WTC11 (cell line): ENCODE measurements around the gene CD300A. TPM values are rescaled to one million over a fixed set of nuclear protein-coding genes. Genes with fewer than 3 reads are reported as not detected.

Experiments used
- ATAC-seq: fragments of 200-7000 bp; cut with Tn5 transposase; 2 replicates; pipeline ENCODE4 v1.10.0; 2021; ENCODE audit warnings: mild to moderate bottlenecking, moderate library complexity
- CTCF ChIA-PET: fragments of 300-600 bp; sonication (Branson Sonifier 250); formaldehyde crosslinking; loops from one replicate; lab custom pipeline; 2021; ENCODE audit warnings: antibody characterized with exemption; lab: Charles Lee
- POLR2A ChIA-PET: fragments of 350-600 bp; sonication (Branson Sonifier 250); formaldehyde crosslinking; loops from one replicate; lab custom pipeline; 2021; ENCODE audit warnings: antibody characterized with exemption; lab: Charles Lee
- DNase-seq: peaks from one replicate; pipeline ENCODE4 v3.0.0; 2021; ENCODE audit warnings: low spot score
- H3K27ac Mint-ChIP-seq: 2 replicates; pipeline ENCODE4 v1.8.0; 2021; ENCODE audit warnings: mixed read lengths
- H3K27me3 Mint-ChIP-seq: 2 replicates; pipeline ENCODE4 v1.8.0; 2021; ENCODE audit warnings: low read depth, mild to moderate bottlenecking, moderate library complexity, mixed read lengths
- H3K36me3 Mint-ChIP-seq: 2 replicates; pipeline ENCODE4 v1.8.0; 2021; ENCODE audit warnings: mixed read lengths
- H3K4me1 Mint-ChIP-seq: 2 replicates; pipeline ENCODE4 v1.8.0; 2022; ENCODE audit warnings: mixed read lengths
- H3K4me3 Mint-ChIP-seq: 2 replicates; pipeline ENCODE4 v1.8.0; 2021; ENCODE audit warnings: mild to moderate bottlenecking, moderate library complexity, mixed read lengths
- H3K9me3 Mint-ChIP-seq: 2 replicates; pipeline ENCODE4 v1.8.0; 2021; ENCODE audit warnings: mixed read lengths
- AFF4 ChIP-seq: sonication (generic); formaldehyde crosslinking; IDR thresholded peaks from 2 replicates; pipeline ENCODE4 v1.8.1; 2023; ENCODE audit warnings: mild to moderate bottlenecking, missing genetic modification reagents, borderline replicate concordance
- ATF6 ChIP-seq: sonication (generic); formaldehyde crosslinking; IDR thresholded peaks from 2 replicates; pipeline ENCODE4 v1.8.1; 2023; ENCODE audit warnings: mild to moderate bottlenecking, missing genetic modification reagents
- ELF4 ChIP-seq: sonication (generic); formaldehyde crosslinking; IDR thresholded peaks from 2 replicates; pipeline ENCODE4 v1.8.1; 2022; ENCODE audit warnings: low read depth, mild to moderate bottlenecking, moderate library complexity, missing genetic modification reagents
- FOXK1 ChIP-seq: sonication (generic); formaldehyde crosslinking; IDR thresholded peaks from 2 replicates; pipeline ENCODE4 v1.8.0; 2022; ENCODE audit warnings: mild to moderate bottlenecking, moderate library complexity, missing genetic modification reagents
- HMGA2 ChIP-seq: fragments of 250-450 bp; sonication (Bioruptor Pico); IDR thresholded peaks from 2 replicates; pipeline ENCODE4 v1.4.0; 2021; ENCODE audit warnings: mild to moderate bottlenecking, moderate library complexity
- SMAD3 ChIP-seq: sonication (generic); formaldehyde crosslinking; IDR thresholded peaks from 2 replicates; pipeline ENCODE4 v1.8.0; 2022; ENCODE audit warnings: missing genetic modification reagents, mild to moderate bottlenecking, borderline replicate concordance
- SP1 ChIP-seq: sonication (generic); formaldehyde crosslinking; conservative IDR thresholded peaks from 2 replicates; pipeline ENCODE4 v1.8.1; 2022; ENCODE audit warnings: missing genetic modification reagents
- TCF7 ChIP-seq: sonication (generic); formaldehyde crosslinking; IDR thresholded peaks from 2 replicates; pipeline ENCODE4 v1.8.0; 2022; ENCODE audit warnings: mild to moderate bottlenecking, low read depth, missing genetic modification reagents, moderate library complexity
- TEAD4 ChIP-seq: sonication (generic); formaldehyde crosslinking; IDR thresholded peaks from 2 replicates; pipeline ENCODE4 v1.8.0; 2022; ENCODE audit warnings: mild to moderate bottlenecking, missing genetic modification reagents
- ZNF416 ChIP-seq: fragments of 250-450 bp; sonication (Bioruptor Pico); IDR thresholded peaks from 2 replicates; pipeline ENCODE4 v1.9.0; 2021; ENCODE audit warnings: mild to moderate bottlenecking, inconsistent platforms
- ZSCAN18 ChIP-seq: fragments of 250-450 bp; sonication (Bioruptor Pico); IDR thresholded peaks from 2 replicates; pipeline ENCODE4 v2.1.2; 2022; ENCODE audit warnings: mild to moderate bottlenecking, moderate library complexity
- total RNA-seq: library from RNA; stranded (reverse); gene quantifications from 3 replicates; pipeline ENCODE4 v1.2.3, GENCODE V29; 2021
- TF ChIP-seq, protein P1 (sequence below): sonication (generic); formaldehyde crosslinking; IDR thresholded peaks from 2 replicates; pipeline ENCODE4 v1.8.0; 2022; ENCODE audit warnings: mild to moderate bottlenecking, missing genetic modification reagents
- TF ChIP-seq, protein P2 (sequence below): fragments of 250-450 bp; sonication (Bioruptor Pico); IDR thresholded peaks from 2 replicates; pipeline ENCODE4 v1.9.0; 2021; ENCODE audit warnings: mild to moderate bottlenecking

Gene CD300A
- total RNA-seq, 1 experiment from 2014 or later = 1.1 TPM

- TF ChIP-seq, protein P1, sequence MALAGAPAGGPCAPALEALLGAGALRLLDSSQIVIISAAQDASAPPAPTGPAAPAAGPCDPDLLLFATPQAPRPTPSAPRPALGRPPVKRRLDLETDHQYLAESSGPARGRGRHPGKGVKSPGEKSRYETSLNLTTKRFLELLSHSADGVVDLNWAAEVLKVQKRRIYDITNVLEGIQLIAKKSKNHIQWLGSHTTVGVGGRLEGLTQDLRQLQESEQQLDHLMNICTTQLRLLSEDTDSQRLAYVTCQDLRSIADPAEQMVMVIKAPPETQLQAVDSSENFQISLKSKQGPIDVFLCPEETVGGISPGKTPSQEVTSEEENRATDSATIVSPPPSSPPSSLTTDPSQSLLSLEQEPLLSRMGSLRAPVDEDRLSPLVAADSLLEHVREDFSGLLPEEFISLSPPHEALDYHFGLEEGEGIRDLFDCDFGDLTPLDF (CRISPR knock-in tag) = no peak
- TF ChIP-seq HMGA2 (CRISPR knock-in tag) = no peak
- TF ChIP-seq TCF7 (CRISPR knock-in tag) = no peak
- TF ChIP-seq AFF4 (CRISPR knock-in tag) = no peak
- TF ChIP-seq, protein P2, sequence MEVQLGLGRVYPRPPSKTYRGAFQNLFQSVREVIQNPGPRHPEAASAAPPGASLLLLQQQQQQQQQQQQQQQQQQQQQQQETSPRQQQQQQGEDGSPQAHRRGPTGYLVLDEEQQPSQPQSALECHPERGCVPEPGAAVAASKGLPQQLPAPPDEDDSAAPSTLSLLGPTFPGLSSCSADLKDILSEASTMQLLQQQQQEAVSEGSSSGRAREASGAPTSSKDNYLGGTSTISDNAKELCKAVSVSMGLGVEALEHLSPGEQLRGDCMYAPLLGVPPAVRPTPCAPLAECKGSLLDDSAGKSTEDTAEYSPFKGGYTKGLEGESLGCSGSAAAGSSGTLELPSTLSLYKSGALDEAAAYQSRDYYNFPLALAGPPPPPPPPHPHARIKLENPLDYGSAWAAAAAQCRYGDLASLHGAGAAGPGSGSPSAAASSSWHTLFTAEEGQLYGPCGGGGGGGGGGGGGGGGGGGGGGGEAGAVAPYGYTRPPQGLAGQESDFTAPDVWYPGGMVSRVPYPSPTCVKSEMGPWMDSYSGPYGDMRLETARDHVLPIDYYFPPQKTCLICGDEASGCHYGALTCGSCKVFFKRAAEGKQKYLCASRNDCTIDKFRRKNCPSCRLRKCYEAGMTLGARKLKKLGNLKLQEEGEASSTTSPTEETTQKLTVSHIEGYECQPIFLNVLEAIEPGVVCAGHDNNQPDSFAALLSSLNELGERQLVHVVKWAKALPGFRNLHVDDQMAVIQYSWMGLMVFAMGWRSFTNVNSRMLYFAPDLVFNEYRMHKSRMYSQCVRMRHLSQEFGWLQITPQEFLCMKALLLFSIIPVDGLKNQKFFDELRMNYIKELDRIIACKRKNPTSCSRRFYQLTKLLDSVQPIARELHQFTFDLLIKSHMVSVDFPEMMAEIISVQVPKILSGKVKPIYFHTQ = no peak
- no peak for TF ChIP-seq ATF6 (CRISPR knock-in tag)
- TF ChIP-seq ZNF416 (CRISPR knock-in tag) = no peak
- no peak for TF ChIP-seq SP1 (CRISPR knock-in tag)
- no peak for TF ChIP-seq FOXK1
Measured at GRCh38 chr17:74471341-74471740, 4.9 kb downstream of the CD300A start (continued).

GRCh38 chr17:74472890-74473289 is 6.5 kb downstream of the CD300A start:
- Mint-ChIP-seq H3K36me3 (peaks cover 21% of the 10 kb centered on the region), H3K27me3 (peaks cover 16% of the 10 kb centered on the region), H3K27ac (no peak overlapping the region), H3K4me1 (peaks cover 6% of the 10 kb centered on the region), H3K9me3 (peaks cover 27% of the 10 kb centered on the region), H3K4me3 (no peak overlapping the region)
- ChIA-PET CTCF (interaction anchor here (1.6 to 2.8 kb wide), 3 partner anchors 18 to 104 kb away, joined by 5 to 13 read pairs (median 6); no protein-coding TSS in a partner anchor), POLR2A (interaction anchor here (0.7 kb wide), 1 partner anchor 21 kb away, joined by 3 read pairs; no protein-coding TSS in a partner anchor)
- ATAC-seq (no peak), DNase-seq (no peak)
- TF ChIP-seq ELF4 (CRISPR knock-in tag) (no peak), TCF7 (CRISPR knock-in tag) (no peak), AFF4 (CRISPR knock-in tag) (no peak), ZSCAN18 (CRISPR knock-in tag) (no peak), SMAD3 (CRISPR knock-in tag) (no peak), FOXK1 (no peak), TEAD4 (CRISPR knock-in tag) (no peak)
